Stimulated activated CD4-positive, alpha-beta T cell treated with anti-CD3 and anti-CD28 coated beads, Interleukin-1b, Interleukin-23, amount 100 ng/mL, for 4 hours (primary cell): Measurements from ENCODE around the gene CACFD1.

ENCODE experiments used
- DNase-seq, 2 donors: peaks; one replicate each; pipeline ENCODE4 v3.0.0-alpha.2; 2020; ENCODE audit warnings: low read depth in 2 of 2

CACFD1 gene

DNA sequence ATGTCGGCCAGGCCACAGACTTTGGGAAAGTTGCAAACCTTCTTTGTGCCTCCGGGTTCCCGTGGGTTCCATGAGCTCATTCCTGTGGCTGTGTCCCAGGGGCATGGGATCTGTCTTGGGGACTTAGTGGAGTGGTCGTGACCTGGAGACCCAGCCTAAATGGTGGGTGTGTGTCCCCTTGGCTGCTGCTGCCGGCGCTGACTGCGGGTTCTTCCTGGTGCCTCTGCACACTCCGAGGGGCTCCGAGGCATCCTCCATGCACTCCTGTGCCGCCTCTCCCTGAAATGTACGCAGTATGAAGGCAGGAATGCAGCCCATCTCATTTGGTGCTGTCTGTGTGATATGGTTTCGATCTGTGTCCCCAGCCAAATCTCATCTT, 40.1 kb downstream of the CACFD1 start:
- no peak for DNase-seq

DNA sequence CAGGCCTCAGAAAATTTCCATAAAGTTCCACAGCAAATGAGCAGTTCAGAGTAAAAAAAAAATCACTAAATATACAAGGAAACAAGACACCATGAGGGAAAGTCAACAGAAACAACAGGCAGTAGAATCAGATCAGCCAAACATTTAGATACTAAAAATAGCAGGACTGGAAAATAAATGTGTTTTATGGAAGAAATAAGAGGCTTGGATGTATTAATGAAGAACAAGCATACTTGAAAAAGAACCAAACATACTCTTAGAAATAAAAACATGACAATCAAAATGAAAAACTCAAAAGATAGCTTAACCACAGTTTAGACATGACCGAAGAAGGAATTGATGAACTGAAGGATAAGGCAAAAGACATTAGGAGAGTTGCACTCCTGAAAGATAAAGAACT, 42.3 kb downstream of the CACFD1 start:
- DNase-seq, result no peak

DNA sequence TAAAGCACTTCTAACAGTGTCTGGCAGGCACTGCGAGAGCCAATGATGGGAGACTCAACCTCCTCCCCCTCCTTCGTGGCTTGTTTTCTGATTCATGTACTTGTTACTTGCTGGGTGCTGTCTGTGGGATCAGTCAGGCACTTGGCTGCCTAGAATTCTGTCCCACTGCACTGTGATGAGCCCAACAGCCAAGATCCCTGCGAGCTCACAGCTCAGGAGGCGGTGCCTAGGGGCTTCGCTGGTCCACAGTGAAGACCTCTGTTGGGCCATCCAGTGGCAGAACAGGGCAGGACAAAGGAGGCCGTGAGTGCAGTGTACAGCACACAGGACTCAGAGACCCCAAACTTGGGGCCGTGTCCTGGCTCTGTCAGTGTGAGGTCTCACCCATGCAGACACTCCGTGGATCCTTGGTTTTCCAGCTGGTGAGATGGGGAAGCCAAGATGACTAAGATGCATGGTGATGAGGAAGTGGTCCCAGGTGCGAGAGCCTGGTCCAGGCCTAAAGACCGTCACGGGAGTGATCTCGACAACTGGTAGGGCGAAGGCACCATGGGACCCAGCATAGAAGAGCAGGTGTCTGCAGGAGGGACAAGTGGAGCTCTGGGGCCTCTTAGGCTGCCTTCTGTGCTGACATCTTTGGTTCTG, 45.5 kb downstream of the CACFD1 start:
- DNase-seq, result no peak

DNA sequence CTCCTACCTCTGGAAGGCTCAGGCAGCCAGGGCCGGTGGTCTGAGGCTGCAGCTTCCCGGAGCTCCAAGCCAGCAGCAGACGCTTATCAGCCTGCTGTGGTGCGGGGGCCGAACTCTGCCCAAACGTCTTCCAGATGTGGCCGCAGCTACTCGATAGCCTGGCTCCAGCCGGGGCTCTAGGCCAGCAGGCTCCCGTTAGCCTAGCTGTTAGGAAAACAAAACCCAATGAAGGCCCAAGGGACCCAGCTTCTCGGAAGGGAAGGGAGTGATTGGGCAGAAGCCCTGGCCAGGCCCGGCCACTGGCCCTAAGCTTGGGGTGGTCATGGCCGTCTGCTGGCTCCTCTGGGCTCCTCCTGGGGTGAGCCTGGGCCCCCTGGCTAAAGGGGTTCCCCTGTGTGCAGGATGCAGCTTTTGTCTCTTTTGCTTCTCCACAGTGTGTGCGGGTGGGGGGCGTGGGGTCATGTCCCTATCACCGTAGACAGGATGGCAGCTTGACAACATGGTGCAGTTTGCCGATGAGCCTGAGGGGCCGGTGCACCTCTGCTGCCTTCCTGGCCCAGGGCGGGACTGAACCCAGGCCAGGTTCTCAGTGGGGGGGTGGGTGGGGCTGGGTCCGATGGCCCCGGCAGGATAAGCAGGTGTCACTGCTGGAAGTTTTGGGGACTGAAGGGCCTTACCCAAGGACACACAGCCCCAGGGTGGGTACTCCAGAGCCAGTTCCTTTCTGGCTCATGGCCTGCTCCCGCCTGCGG, 46.3 kb downstream of the CACFD1 start:
- no peak for DNase-seq

DNA sequence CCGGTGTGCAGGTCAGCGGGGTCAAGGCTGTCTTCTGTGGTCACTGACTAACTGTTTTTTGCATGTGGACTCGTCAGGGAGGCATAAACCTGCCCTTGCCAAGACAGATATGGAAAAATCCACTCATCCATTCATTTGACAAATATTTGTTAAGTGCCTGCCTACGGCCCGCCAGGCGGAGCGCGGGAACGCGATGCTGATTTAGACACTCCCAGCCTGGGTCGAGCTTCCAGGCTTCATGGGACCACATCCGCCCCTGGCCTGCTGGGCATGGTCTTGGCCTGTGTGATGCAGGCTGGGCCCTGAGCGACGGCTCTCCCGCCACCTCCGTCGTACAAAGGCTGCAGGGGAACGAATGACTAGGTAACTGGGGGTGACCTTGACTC, 46.9 kb downstream of the CACFD1 start:
- no peak for DNase-seq

DNA sequence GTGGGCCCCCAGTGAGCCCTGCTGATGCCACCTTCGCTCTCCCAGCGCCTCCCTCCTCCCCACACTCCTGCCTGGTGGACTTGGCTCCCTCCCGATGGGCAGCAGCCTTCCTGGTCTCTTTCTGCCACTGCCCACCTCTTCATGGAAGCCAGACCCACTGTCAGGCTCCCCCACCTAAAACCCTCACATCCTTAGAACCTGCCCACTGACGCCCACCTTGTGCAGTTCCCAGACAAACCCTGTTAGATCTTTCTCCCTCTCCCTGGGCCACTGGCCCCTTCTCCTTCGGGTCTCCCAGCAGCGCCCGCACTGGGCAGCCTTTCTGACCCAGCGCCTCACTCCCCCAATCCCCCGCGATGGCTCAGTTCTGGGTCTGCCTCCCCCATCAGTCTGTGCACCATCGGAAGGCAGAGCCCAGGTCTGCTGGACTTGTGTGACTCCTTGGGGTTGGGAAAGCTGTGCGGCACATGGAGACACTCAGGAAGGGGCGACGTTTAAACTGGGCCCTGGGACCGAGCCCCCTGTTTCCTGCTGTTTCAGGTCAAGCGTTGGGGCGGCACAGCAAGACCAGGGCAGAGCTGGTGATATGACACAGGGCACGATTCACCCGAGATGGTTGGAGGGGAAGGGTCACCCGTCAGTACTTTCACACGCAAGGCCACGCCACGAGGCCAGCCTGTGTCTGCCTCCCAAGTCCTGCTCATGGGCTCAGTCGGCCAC, 47.6 kb downstream of the CACFD1 start:
- DNase-seq, result no peak

DNA sequence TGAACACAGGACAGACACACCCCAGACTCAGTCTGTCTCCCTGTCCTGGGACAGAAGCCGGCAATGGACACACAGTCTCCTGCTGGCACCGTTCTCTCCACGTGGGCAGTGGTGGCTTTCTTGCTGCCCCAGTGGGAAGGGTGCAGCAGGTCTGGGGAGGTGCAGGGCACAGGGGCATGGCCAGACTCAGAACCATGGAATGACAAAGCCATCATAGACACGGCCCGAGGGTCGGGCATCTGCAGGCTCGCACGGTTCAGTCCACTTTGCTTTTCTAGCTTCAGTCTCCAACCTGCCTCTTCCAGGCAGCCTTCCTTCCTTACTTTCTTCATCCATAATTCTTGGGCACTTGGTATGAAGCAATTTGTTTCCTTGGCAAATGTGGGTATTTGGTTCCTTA, 48.3 kb downstream of the CACFD1 start:
- no peak for DNase-seq

DNA sequence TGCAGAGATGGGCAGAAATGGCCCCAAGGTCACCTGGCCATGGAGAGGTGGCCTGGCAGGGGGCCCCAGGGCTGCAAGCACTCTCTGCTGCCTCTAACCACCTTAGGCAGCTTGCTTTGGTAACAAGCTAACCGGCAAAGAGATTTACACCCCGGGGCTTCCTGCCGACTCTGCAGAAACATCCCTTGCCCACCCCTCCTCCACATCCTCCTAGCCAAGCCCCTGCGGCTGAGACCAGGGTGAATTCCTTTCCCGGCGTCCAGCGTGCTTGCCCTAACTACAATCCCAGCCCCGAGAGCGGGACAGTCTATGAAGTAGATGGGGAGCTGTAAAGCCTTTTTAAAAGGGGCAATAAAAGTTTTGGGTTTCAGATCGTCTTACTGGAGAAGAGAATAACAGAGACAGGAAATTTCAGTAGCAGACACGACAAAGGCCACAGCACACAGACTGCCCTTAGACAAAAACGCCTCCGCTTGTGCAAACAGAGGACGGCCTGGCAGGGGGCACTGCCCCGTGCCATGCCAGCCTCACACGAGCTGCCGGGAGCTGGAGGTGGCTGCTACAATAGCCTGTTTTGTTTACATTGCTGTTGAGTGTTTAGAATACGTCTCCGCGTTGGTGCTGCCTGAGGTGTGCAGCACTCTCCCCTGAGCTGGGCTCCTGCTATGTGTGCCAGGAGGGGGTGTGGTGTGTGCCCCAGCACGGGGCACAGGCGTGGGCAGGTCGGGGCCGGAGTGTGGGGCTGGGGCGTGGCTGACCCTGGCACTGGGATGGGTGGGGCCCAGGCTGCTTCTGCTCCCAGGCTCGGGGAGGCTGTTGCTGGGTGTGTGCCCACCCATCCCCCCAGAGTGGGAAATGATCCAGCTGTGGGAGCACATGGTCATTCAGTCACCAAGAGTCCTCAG, 49.7 kb downstream of the CACFD1 start:
- DNase-seq, result no peak

DNA sequence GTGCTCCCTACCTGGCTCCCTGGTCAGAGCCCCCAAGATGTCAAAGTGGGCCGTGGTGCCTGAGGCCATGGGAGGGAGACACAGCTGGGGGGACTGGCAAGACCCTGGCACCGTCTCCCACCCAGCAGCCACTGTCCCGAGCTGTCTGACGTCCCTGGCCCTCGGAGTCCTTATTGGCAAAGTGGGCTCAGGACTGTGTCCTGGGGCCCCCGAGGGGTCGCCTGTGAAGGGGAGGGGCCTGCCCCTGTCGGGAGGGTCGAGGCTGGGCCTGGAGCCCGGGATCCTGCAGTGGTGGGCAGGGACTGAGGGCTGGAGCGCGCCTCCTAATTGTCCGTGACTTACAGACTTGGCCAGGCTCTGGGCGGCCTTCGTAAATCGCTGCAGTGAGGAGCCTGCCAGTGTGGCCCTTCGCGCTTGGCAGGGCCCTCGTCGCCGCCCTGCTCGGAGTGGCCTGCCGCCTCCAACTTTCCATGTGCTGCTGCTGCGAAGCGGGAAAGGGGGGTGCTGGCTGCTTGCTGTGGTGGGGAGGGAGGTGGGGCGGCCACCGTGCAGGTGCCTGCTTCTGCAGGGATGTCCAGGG, 51.2 kb downstream of the CACFD1 start:
- DNase-seq, result no peak

DNA sequence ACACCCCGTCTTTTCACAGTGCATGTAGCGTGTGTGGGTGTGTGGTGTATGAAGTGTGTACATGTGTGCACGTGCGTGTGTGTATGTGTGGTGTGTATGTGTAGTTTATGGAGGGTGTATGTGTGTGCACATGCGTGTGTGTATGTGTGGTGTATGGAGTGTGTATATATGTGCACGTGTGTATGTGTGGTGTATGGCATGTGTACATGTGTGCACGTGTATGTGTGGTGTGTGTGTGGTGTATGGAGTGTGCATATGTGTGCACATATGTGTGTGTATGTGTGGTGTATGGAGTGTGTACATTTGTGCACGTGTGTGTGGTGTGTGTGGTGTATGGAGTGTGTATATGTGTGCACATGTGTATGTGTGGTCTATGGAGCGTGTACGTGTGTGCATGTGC, 51.8 kb downstream of the CACFD1 start:
- DNase-seq, result no peak

DNA sequence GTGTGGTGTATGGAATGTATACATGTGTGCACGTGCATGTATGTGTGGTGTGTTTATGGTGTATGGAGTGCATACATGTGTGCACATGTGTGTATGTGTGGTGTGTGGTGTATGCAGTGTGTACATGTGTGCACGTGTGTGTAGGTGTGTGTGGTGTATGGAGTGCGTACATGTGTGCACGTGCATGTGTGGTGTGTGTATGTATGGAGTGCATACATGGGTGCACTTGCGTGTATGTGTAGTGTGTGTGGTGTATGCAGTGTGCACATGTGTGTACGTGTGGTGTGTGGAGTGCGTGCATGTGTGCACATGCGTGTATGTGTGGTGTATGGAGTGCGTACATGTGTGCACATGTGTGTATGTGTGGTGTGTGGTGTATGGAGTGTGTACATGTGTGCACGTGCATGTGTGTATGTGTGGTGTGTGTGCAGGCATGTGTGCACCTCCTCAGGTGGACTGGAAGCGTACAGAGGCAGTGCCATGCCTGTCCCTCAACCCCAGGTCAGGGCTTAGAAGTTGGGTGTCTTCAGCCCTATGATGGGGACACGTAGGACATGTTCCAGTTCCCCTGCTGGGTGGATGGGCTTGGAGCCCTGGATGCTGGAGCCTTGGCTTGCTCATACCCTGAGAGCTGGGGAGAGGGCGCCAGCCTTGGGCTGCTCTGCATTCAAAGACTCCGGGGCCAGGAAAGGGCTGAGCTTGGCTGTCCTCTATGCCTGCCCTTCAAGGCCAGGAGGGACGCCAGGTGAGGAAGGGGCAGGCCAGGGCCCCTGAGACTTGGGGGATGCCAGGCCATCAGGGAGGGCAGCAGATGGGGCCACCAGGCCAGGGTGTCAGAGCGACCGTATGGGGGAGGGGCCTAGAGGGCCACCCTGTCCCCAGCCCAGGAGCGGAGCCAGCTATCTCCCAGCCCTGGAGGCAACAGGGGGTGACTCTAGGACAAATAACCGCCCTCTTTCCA, 52.8 kb downstream of the CACFD1 start:
- DNase-seq, result no peak

DNA sequence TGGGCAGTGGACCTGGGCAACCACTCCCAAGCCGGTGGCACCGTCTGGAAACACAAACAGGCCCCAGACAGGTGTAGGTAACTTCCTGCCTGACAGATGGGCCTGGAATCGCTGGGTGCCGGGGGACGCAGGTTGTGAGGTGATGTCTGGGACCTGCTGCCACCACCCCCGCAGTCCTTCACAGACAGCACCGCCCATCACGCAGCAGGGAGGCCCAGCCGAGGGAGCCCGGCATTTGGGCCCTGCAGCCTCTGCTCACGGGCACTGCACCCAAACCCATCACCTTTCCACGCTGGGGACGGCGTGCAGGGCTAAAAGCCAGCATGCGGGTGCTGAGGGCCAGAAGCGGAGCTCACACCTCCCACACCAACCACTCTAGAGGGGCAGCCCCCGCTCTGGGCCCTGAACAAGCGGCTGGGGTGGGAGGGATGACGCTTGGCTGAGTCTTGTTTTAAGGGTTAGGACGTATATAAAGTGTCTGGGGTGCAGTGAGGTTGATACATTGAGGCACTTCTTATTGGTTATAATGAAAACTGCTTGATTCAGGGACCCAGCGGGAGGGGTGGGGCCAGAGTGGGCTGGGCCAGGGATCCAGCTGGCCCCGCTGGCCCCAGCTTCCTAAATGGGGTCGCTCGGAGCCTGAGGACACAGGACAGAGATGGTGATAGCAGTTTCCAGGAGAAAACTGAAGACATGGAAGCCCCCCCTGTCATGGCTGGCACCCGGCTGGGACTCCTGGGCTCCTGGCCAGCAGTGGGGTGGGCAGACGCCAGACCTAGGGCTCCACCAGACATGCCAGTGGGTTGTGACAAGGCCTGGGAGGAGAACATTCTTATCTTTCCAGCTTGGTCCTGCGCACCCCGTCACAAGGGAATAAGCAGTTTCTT, 53.7 kb downstream of the CACFD1 start:
- no peak for DNase-seq

DNA sequence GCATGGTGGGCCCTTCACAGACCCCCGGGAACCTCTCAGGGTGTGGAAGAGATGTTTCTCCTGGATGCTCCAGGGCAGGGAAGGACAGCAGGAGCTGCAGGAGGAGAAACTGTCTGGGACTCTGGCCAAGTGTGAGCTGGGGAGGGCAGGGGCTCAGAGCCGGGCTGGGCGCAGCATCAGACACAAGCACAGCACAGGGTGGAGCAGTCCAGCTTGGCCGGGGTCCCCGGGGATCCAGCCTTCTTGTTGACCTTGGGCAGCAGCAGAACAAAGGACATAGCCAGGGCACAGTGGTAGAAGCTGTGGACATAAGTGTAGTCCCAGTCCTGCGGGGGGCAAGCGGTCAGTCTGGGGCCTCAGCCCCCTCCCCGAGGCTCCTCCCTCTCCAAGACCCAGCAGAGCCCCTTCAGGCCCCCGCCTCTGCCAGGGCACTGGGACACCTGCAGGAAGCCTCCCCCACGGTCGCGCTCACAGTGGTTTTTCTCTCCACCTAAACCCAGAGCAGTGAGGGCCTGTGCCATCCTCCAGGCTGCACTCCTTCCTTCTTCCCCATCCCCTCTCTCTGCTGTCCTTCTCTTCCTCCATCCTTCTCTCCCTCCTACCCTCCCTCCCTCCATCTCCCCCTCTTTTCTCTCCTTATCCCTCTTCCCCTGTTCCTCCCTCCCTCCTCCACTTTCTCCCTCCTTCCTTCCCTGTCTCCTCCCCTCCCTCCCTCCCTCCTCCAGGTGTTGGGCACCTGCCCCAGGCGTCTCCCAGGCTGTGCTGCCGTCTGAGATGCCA, 54.9 kb downstream of the CACFD1 start:
- no peak for DNase-seq

DNA sequence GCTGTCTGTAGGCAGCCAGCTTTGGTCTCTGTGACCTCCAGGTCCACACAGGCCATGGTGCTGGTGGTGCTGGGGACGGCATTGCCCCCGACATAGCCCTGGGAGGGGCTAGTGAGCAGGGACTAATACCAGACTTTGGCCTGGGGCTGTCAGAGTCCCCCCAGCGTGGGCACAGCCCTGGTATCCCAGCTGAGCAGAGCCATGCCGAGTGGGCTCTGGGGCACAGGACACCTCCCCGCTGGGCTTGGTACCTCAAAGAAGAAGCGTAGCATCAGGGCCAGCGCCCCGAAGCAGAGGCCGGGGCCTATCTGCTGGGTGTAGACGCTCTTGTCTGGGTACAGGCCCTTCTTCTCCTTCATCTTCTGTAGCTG, 55.4 kb downstream of the CACFD1 start:
- DNase-seq, result no peak

DNA sequence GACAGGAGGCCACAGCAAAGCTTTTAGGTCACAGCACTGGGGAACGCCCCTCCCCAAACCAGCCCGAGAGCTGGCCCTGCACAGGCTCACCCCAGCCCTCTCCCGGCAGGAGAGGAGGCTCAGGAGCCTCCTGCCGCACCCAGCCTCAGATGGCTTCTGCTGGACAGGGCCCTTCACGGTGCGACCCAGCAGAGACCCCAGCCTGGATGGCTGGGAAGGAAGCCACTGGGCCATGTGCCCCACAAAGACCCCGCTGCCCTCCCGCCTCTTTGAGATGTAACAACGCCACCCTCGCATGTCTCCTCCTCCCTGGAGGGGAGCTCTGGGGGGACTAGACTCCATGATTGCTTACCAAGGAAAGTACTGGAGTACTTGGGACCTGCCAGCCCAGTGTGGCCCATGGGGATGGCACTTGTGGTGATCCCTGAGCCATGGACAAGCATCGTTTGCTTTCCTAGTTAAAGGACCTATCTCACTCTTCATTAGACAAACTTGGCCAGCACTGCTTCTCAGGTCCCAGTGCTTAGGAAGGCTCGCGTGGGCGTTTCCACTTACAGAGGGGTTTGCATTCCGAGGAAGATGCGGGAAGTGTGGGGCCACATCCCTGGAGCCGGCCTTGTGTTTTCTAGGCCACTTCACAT, 56.0 kb downstream of the CACFD1 start:
- DNase-seq, result no peak

DNA sequence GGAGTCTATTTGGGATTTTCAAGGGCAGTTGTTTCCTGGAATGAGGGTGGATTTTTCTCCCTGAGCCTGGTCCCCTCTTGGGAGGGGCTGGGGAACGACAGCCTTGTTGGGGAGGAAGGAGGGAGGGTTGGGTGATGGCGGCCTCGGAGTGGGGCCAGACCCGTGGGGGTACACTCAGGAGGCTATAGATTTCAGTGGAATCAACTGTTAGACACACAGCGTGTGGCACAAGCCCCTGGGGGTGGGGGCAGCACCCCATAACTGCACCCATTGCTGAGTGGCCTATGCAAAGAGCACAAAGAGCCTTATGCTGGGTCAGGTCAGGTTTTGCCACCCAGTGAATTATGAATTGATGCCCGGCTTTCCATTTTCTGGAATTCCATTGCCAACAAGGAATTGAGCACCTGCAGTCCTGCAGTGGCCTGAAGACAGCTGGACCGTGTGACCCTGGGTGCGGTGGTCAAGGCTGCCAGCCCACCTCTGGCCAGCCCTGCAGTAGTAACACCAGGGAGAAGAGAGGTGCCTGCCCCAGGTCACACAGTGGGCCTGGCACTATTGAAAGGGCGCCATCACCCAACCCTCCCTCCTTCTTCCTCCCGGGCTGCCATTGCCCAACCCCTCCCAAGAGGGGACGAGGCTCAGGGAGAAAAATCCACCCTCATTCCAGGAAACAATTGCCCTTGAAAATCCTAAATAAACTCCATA, 56.6 kb downstream of the CACFD1 start:
- no peak for DNase-seq

DNA sequence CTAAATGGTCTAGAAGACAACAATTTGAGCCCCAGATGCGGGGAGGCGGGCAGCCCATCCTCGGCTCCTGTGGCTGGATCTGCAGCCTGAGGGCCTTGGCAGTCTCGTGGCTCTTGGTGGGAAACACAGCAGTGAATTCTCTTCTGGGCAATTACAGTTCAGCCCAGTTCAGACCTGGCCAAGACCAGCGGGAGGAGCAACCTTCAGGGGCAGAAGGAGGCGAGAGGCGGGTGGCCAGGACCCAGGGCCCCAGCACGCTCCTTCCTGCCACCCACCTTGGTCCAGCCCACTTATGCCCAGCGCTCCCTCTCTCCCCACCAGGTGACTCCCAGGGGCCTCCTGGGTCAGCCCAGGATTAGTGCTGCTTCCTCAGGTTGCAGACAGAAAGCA, 57.2 kb downstream of the CACFD1 start:
- no peak for DNase-seq

DNA sequence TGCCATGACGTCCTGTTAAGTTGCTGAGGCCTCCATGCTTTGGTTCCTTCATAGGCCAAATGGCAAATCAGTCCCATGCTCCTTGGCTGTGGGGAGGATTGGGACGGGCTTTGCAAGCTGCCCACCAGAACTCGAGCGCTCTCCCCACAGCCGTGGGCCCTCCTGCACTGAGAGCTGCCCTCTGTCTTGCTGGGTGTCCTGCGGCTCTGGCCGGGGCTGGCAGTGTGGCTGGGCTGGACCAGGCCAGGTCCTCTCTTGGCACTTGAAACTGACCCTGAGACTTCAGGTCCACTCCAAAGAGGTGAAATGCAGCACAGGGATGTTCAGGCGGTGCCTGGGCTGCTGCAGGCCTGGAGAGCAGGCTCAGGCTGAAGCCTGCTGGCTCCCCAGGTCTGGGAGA, 57.9 kb downstream of the CACFD1 start:
- no peak for DNase-seq
